ENCODE measurements around the gene TMEM151A. TPM values are rescaled to one million over a fixed set of nuclear protein-coding genes. Genes with fewer than 3 reads are reported as not detected.

TMEM151A gene
- total and polyA plus RNA-seq, 2 experiments from 2014 or later = 1.0 to 4.4 TPM

GRCh38 chr11:66263231-66263630 is 28.5 kb upstream of the TMEM151A start:
- ATAC-seq (no peak), DNase-seq (ENCODE audit: low spot score) (no peak)
- Mint-ChIP-seq H3K9me3 (no peaks in the 10 kb centered on the region), H3K36me3 (ENCODE audit: low read depth) (peaks cover 45% of the 10 kb centered on the region), H3K4me3 (no peak overlapping the region; the same call in 2 of the 3 replicates), H3K4me1 (peaks cover 15% of the 10 kb centered on the region), H3K27me3 (ENCODE audit: insufficient read depth, low read depth, poor library complexity) (peaks cover 11% of the 10 kb centered on the region), H3K27ac (no peak overlapping the region)
- Histone ChIP-seq H3K36me3 (ENCODE audit: insufficient read depth) (0 out of 2 replicates have a peak, but pooled peaks cover 9% of the 10 kb centered on the region), H3K4me1 (ENCODE audit: insufficient read depth) (peaks cover 9% of the 10 kb centered on the region), H3K27ac (ENCODE audit: low read depth) (no peak overlapping the region), H3K79me2 (replicated peaks; ENCODE audit: insufficient read depth) (peaks cover 11% of the 10 kb centered on the region; the same call in 1 of the 2 replicates), H3K9me2 (ENCODE audit: insufficient read depth) (no peaks in the 10 kb centered on the region), H4K20me1 (replicated peaks; ENCODE audit: insufficient read depth) (peaks cover 8% of the 10 kb centered on the region; the same call in 1 of the 2 replicates), H3K4me3 (no peak overlapping the region), H3F3A (replicated peaks; ENCODE audit: low read depth) (peaks cover 15% of the 10 kb centered on the region), H3K27me3 (ENCODE audit: insufficient read depth) (no peaks in the 10 kb centered on the region), H3K4me2 (no peak overlapping the region), H2AFZ (no peak overlapping the region)
- TF ChIP-seq EZH2 (IDR thresholded peaks at IDR 0.05; ENCODE audit: low read depth, unreplicated experiment) = no peak
- TF ChIP-seq NANOG (IDR thresholded peaks at IDR 0.05; ENCODE audit: borderline replicate concordance) = no peak
- TF ChIP-seq STAT1 (IDR thresholded peaks at IDR 0.05; ENCODE audit: unreplicated experiment) = no peak
- no peak for TF ChIP-seq POLR2AphosphoS5 (IDR thresholded peaks at IDR 0.05; ENCODE audit: low read depth)
- no peak for TF ChIP-seq REST (IDR thresholded peaks at IDR 0.05; ENCODE audit: unreplicated experiment)
- TF ChIP-seq ZNF114 (CRISPR knock-in tag; IDR thresholded peaks at IDR 0.05) = no peak
- TF ChIP-seq ZNF331 (CRISPR knock-in tag; IDR thresholded peaks at IDR 0.05; ENCODE audit: low read depth) = no peak
- no peak for TF ChIP-seq CTCF (conservative IDR thresholded peaks at IDR 0.05; ENCODE audit: low read depth in 2 of 2)

GRCh38 chr11:66263785-66264184 is 27.9 kb upstream of the TMEM151A start:
- no peak overlapping the region for H3K4me2 ChIP-seq
- no peak overlapping the region for H2AFZ ChIP-seq
- peaks cover 6% of the 10 kb centered on the region for H3K4me1 ChIP-seq (ENCODE audit: insufficient read depth)
- Mint-ChIP-seq H3K36me3 (ENCODE audit: low read depth) (peaks cover 43% of the 10 kb centered on the region), H3K4me3 (no peak overlapping the region), H3K4me1 (peaks cover 12% of the 10 kb centered on the region), H3K27me3 (ENCODE audit: insufficient read depth, low read depth, poor library complexity) (peaks cover 10% of the 10 kb centered on the region), H3K9me3 (no peaks in the 10 kb centered on the region), H3K27ac (no peak overlapping the region)
- H3K36me3 ChIP-seq (ENCODE audit: insufficient read depth) = 0 out of 2 replicates have a peak, but pooled peaks cover 9% of the 10 kb centered on the region
- peaks cover 11% of the 10 kb centered on the region for H3F3A ChIP-seq (replicated peaks; ENCODE audit: low read depth)
- peaks cover 8% of the 10 kb centered on the region; the same call in 1 of the 2 replicates for H4K20me1 ChIP-seq (replicated peaks; ENCODE audit: insufficient read depth)
- DNase-seq (ENCODE audit: low spot score) (no peak), ATAC-seq (no peak)
- H3K9me2 ChIP-seq (ENCODE audit: insufficient read depth) = no peaks in the 10 kb centered on the region
- H3K79me2 ChIP-seq (replicated peaks; ENCODE audit: insufficient read depth) = peaks cover 10% of the 10 kb centered on the region; the same call in 1 of the 2 replicates
- no peak overlapping the region for H3K4me3 ChIP-seq
- no peak overlapping the region for H3K27ac ChIP-seq (ENCODE audit: low read depth)
- H3K27me3 ChIP-seq (ENCODE audit: insufficient read depth) = no peaks in the 10 kb centered on the region
- TF ChIP-seq EZH2 (IDR thresholded peaks at IDR 0.05; ENCODE audit: low read depth, unreplicated experiment) (no peak), CTCF (conservative IDR thresholded peaks at IDR 0.05; ENCODE audit: low read depth in 2 of 2) (no peak), EZH2phosphoT487 (IDR thresholded peaks at IDR 0.05; ENCODE audit: unreplicated experiment) (no peak), NANOG (IDR thresholded peaks at IDR 0.05; ENCODE audit: borderline replicate concordance) (no peak), REST (IDR thresholded peaks at IDR 0.05; ENCODE audit: unreplicated experiment) (no peak), CREB1 (CRISPR knock-in tag; IDR thresholded peaks at IDR 0.05; ENCODE audit: low read depth) (no peak)
